GM23338 (cell line): ENCODE data around the gene GAP43. TPM values are rescaled to one million over a fixed set of nuclear protein-coding genes. Genes with fewer than 3 reads are reported as not detected.
A peak's percentile ranks its signal among the peaks of the same experiment; 100 is the strongest.

ENCODE experiments used
- ATAC-seq: fragments of 200-7000 bp; cut with Tn5 transposase; 3 replicates; pipeline ENCODE4 v1.9.1; 2020
- DNase-seq: peaks from one replicate; pipeline ENCODE4 v3.0.0-alpha.2; 2015; ENCODE audit warnings: low spot score
- H2AFZ ChIP-seq: fragments of 200-600 bp; sonication (generic); 2 replicates; pipeline ENCODE4 v1.8.0; 2016; ENCODE audit warnings: antibody characterized with exemption, mild to moderate bottlenecking, moderate library complexity
- H3F3A ChIP-seq: fragments of 200-600 bp; sonication (generic); replicated peaks from 2 replicates; pipeline ENCODE4 v1.8.0; 2017; ENCODE audit warnings: antibody characterized with exemption, mixed run types, low read depth
- H3K27ac ChIP-seq: fragments of 200-600 bp; sonication (generic); 2 replicates; pipeline ENCODE4 v1.6.1; 2016; ENCODE audit warnings: low read depth
- H3K27me3 ChIP-seq: fragments of 200-600 bp; sonication (generic); 2 replicates; pipeline ENCODE4 v1.8.0; 2016; ENCODE audit warnings: mild to moderate bottlenecking, mixed run types, moderate library complexity; ENCODE audit not compliant: insufficient read depth
- H3K36me3 ChIP-seq: fragments of 200-600 bp; sonication (generic); 2 replicates; pipeline ENCODE4 v1.8.0; 2016; ENCODE audit warnings: mild to moderate bottlenecking; ENCODE audit not compliant: insufficient read depth
- H3K4me1 ChIP-seq: fragments of 200-600 bp; sonication (generic); 2 replicates; pipeline ENCODE4 v1.8.0; 2016; ENCODE audit warnings: mild to moderate bottlenecking, moderate library complexity; ENCODE audit not compliant: insufficient read depth
- H3K4me2 ChIP-seq: fragments of 200-600 bp; sonication (generic); 2 replicates; pipeline ENCODE4 v1.7.1; 2017; ENCODE audit warnings: mixed run types
- H3K4me3 ChIP-seq: fragments of 200-600 bp; sonication (generic); 2 replicates; pipeline ENCODE4 v1.6.1; 2016; ENCODE audit warnings: mixed run types
- H3K79me2 ChIP-seq: fragments of 200-600 bp; sonication (generic); replicated peaks from 2 replicates; pipeline ENCODE4 v1.8.0; 2017; ENCODE audit warnings: mild to moderate bottlenecking; ENCODE audit not compliant: insufficient read depth
- H3K9me2 ChIP-seq: fragments of 200-600 bp; sonication (generic); 2 replicates; pipeline ENCODE4 v1.8.0; 2017; ENCODE audit not compliant: insufficient read depth
- H4K20me1 ChIP-seq: fragments of 200-600 bp; sonication (generic); replicated peaks from 2 replicates; pipeline ENCODE4 v1.8.0; 2017; ENCODE audit warnings: mild to moderate bottlenecking; ENCODE audit not compliant: insufficient read depth
- H3K27ac Mint-ChIP-seq: 2 replicates; pipeline ENCODE4 v1.8.0; 2020; ENCODE audit warnings: inconsistent platforms, mild to moderate bottlenecking, moderate library complexity, mixed read lengths
- H3K27me3 Mint-ChIP-seq: 3 replicates; pipeline ENCODE4 v1.8.0; 2022; ENCODE audit warnings: low read depth, mild to moderate bottlenecking, moderate library complexity, mixed read lengths, inconsistent platforms; ENCODE audit not compliant: insufficient read depth, poor library complexity
- H3K36me3 Mint-ChIP-seq: 3 replicates; pipeline ENCODE4 v1.8.0; 2021; ENCODE audit warnings: low read depth, mild to moderate bottlenecking, inconsistent platforms, moderate library complexity, mixed read lengths
- H3K4me1 Mint-ChIP-seq: 3 replicates; pipeline ENCODE4 v1.8.0; 2020; ENCODE audit warnings: mild to moderate bottlenecking, inconsistent platforms, mixed read lengths
- H3K4me3 Mint-ChIP-seq: 3 replicates; pipeline ENCODE4 v1.8.0; 2021; ENCODE audit warnings: moderate library complexity, mild to moderate bottlenecking, inconsistent platforms, mixed read lengths
- H3K9me3 Mint-ChIP-seq: 3 replicates; pipeline ENCODE4 v1.8.0; 2020; ENCODE audit warnings: moderate library complexity, mild to moderate bottlenecking, inconsistent platforms, mixed read lengths
- CREB1 ChIP-seq: fragments of 250-450 bp; sonication (Bioruptor Pico); IDR thresholded peaks from 2 replicates; pipeline ENCODE4 v1.5.0; 2020; ENCODE audit warnings: low read depth, mild to moderate bottlenecking, moderate library complexity
- CTCF ChIP-seq, 2 experiments: fragments of 200-600 bp in 1 of 2; sonication (generic) in 1 of 2; conservative IDR thresholded peaks; 2 replicates each; pipeline versions ENCODE4 v1.5.1 to v1.6.1; 2016 to 2017; ENCODE audit warnings: antibody characterized with exemption in 2 of 2, low read depth in 2 of 2, mild to moderate bottlenecking in 2 of 2, moderate library complexity in 1 of 2
- JUNB ChIP-seq: IDR thresholded peaks from one replicate; pipeline ENCODE4 v1.6.1; 2016; ENCODE audit warnings: antibody characterized with exemption; ENCODE audit not compliant: unreplicated experiment
- STAT1 ChIP-seq: IDR thresholded peaks from one replicate; pipeline ENCODE4 v1.6.1; 2016; ENCODE audit warnings: antibody characterized with exemption; ENCODE audit not compliant: unreplicated experiment
- ZNF462 ChIP-seq: fragments of 250-450 bp; sonication (Bioruptor Pico); IDR thresholded peaks from 2 replicates; pipeline ENCODE4 v1.5.0; 2020; ENCODE audit warnings: mild to moderate bottlenecking, moderate library complexity
- polyA plus RNA-seq: library from polyadenylated mRNA; unstranded; fragments of >200 nt; fragmentation: Nextera tagmentation; extraction: Ambion mirVana; gene quantifications from 2 replicates; pipeline ENCODE4 v1.2.1, GENCODE V29; 2016
- total RNA-seq: library from RNA; depleted of rRNA; stranded (reverse); fragments of >200 nt; shearing (Covaris generic); gene quantifications from 2 replicates; pipeline ENCODE4 v1.2.3, GENCODE V29; 2014

GAP43 gene
- total and polyA plus RNA-seq, 2 experiments from 2014 or later: 16.1 to 48.1 TPM

GRCh38 chr3:115624901-115625300 is 1.6 kb downstream of the GAP43 start:
- no peak for TF ChIP-seq ZNF462 (CRISPR knock-in tag)
- no peak; a peak in 1 of 4 replicates for TF ChIP-seq CTCF (conservative IDR thresholded peaks at IDR 0.05; ENCODE audit: low read depth in 2 of 2)
- TF ChIP-seq JUNB: no peak
- TF ChIP-seq STAT1: no peak
- TF ChIP-seq CREB1: no peak
- no peaks in the 10 kb centered on the region for H3K36me3 Mint-ChIP-seq
- H3K4me1 Mint-ChIP-seq: peaks cover 28% of the 10 kb centered on the region
- no peaks in the 10 kb centered on the region for H3K9me3 Mint-ChIP-seq
- ATAC-seq (peak; percentile 25), DNase-seq (peak; percentile 48)
- peak overlapping the region; percentile 72 for H3K4me3 ChIP-seq
- H3K9me2 ChIP-seq: no peaks in the 10 kb centered on the region
- peaks cover 56% of the 10 kb centered on the region for H3K4me1 ChIP-seq
- H2AFZ ChIP-seq: no peak overlapping the region
- H3F3A ChIP-seq: no peaks in the 10 kb centered on the region
- H3K27me3 Mint-ChIP-seq: peaks cover 15% of the 10 kb centered on the region
- no peaks in the 10 kb centered on the region for H3K36me3 ChIP-seq
- no peaks in the 10 kb centered on the region; the same call in 1 of the 2 replicates for H4K20me1 ChIP-seq
- H3K4me3 Mint-ChIP-seq: peak overlapping the region; percentile 84
- no peak overlapping the region for H3K27ac ChIP-seq
- H3K27me3 ChIP-seq: peaks cover 13% of the 10 kb centered on the region; the same call in 1 of the 2 replicates
- peaks cover 37% of the 10 kb centered on the region for H3K79me2 ChIP-seq
- peak overlapping the region; percentile 88 for H3K4me2 ChIP-seq
- no peak overlapping the region for H3K27ac Mint-ChIP-seq
